GOT3 (cell line): ENCODE data around the gene RNASEH2C.
"Not testable (repeated sequence)": the region's sequence is repeated elsewhere in the genome, so short reads cannot be mapped to it uniquely, and the experiment has no call there.

Experiments used
- DNase-seq: peaks from one replicate; lab custom pipeline; 2025; ENCODE audit warnings: mixed read lengths; lab: John Stamatoyannopoulos, UW

RNASEH2C gene

GRCh38 chr11:65716774-65717405 is 3.7 kb downstream of the RNASEH2C start:
- DNase-seq = no peak

- DNase-seq = no peak
Measured at GRCh38 chr11:65716302-65716701, 4.3 kb downstream of the RNASEH2C start.

DNA sequence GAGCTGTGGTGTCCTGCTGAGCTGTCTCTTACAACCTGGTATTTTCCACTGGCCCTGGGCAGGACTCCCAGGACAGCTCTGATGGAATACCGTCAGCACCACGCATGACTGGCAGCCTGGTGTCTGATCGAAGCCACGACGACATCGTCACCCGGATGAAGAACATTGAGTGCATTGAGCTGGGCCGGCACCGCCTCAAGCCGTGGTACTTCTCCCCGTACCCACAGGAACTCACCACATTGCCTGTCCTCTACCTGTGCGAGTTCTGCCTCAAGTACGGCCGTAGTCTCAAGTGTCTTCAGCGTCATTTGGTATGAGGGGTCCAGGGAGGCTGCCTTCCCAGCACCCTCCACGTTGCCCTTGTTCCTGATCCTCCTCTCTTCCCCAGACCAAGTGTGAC is 6.2 kb downstream of the RNASEH2C start:
- no peak for DNase-seq

- no peak for DNase-seq
Measured at GRCh38 chr11:65713212-65713969, 7.2 kb downstream of the RNASEH2C start.

- DNase-seq = no peak
Measured at GRCh38 chr11:65712633-65713076, 7.9 kb downstream of the RNASEH2C start.

DNA sequence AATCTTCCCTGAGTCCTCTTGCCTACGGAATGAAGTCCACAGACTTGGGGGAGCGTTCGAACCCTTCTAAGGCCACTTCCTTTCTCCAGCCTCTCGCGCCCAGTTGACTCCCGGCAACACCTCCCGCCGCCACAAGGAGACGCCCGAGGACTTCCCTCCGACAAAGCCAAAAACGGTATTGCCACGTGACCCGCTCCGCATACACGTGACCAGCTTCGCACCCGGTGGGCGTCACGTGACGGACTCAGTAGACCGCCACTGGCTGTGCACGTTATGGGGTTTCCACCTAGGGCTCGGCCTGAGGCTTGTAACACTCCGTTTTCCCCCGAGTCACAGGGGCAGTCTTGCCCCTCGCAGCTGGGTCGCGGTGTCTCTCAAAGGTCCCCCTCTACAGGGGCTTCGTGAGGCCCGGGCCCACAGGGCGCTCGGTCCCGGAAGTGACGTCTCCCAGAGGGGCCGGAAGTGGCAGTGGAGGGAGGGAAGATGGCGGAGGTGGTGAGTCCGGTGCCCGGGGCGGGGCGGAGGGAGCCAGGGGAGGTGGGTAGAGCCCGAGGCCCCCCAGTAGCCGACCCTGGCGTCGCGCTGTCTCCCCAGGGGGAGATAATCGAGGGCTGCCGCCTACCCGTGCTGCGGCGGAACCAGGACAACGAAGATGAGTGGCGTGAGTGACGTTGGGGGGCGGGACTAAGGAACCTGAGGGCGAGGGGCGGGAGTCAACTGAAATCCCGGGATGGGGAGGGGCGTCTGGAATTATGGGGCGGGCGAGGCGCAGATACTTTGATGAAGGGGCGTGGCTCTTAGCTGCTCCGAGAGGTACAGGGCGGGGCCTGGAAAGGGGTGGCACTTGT is 8.6 kb downstream of the RNASEH2C start, which contains the start of gene KAT5:
Gene KAT5, plus strand, starts transcription at position 468 of the 848 bp plus-strand sequence. Its CDS starts 16 bp downstream, at position 484.
- DNase-seq = peak; percentile 89

DNA sequence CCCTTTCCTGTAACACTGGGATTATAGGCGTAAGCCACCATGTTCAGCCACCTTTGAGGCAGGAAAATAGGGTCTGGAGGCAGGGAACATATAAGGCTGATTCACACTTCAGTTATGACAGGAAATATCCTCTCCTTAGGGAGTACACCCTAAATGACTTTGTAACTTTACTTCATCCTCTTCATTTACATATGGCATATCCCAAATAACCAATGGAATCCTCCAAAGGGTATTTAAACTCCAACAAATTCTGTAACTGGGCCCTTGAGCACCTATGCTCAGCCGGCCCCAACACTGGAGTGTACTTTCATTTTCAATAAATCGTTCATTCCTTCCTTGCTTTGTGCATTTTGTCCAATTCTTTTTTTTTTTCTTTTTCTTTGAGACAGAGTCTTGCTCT is 10.2 kb downstream of the RNASEH2C start:
- no peak for DNase-seq

GRCh38 chr11:65709661-65710060 is 10.9 kb downstream of the RNASEH2C start:
- DNase-seq = no peak

DNA sequence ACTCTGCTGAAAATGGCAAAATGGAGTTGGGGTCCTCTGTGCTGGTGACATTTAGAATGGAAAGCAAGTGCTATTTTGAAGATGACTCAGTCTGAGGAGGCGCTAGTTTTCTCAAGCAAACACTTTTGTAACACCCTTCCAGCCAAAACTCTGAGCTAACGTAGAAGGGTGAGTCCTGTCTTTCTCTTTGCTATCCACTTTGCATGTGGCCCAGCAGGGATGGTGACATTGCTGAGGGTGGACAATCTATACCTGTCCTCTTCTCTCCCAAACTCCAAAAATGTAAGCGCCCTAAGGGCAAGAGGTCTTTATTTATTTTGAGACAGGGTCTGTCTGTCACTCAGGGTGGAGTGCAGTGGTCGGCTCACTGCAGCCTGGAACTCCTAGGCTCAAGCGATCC is 12.1 kb downstream of the RNASEH2C start:
- no peak for DNase-seq

DNA sequence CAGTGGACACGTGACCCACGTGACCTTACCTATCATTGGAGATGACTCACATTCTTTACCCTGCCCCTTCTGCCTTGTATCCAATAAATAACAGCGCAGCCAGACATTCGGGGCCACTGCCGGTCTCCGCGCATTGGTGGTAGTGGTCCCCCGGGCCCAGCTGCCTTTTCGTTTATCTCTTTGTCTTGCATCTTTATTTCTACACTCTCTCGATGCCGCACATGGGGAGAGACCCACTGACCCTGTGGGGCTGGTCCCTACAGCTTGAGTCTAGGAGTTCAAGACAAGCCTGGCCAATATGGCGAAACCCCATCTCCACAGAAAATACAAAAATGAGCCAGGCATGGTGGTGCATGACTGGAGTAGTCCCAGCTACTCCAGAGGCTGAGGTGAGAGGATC is 13.6 kb downstream of the RNASEH2C start:
- DNase-seq = not testable (repeated sequence)

DNA sequence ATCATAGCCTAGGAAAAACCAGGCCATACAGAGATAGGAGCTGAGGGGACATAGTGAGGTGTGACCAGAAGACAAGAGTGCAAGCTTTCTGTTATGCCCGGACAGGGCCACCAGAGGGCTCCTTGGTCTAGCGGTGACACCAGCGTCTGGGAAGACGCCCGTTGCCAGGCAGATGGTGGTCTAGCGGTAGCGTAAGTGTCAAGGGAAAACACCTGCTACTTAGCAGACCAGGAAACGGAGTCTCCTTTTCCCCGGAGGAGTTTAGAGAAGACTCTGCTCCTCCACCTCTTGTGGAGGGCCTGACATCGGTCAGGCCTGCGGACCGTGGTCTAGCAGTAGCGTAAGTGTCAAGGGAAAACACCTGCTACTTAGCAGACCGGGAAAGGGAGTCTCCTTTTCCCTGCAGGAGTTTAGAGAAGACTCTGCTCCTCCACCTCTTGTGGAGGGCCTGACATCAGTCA is 14.3 kb downstream of the RNASEH2C start:
- peak; percentile 10 for DNase-seq

GRCh38 chr11:65703846-65704245 is 16.8 kb downstream of the RNASEH2C start:
- DNase-seq = no peak

DNA sequence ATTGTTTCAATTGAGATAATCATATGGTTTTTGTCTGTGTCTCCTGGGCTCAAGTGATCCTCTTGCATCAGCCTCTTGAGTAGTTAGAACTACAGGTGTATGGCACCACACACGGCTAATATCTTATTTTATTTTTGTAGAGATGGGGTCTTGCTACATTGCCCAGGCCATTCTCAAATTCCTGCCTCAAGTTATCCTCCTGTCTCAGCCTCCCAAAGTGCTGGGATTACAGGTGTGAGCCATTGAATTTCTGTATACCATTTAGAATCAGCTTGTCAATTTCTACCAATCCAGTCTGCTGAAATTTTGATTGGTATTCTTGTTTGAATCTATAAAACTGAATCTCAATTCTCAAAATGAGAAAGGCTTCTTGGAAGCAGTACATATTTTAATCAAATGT is 18.9 kb downstream of the RNASEH2C start:
- no peak for DNase-seq

GRCh38 chr11:65700399-65700798 is 20.2 kb downstream of the RNASEH2C start:
- no peak for DNase-seq

- no peak for DNase-seq
Measured at GRCh38 chr11:65699306-65699705, 21.3 kb downstream of the RNASEH2C start.

DNA sequence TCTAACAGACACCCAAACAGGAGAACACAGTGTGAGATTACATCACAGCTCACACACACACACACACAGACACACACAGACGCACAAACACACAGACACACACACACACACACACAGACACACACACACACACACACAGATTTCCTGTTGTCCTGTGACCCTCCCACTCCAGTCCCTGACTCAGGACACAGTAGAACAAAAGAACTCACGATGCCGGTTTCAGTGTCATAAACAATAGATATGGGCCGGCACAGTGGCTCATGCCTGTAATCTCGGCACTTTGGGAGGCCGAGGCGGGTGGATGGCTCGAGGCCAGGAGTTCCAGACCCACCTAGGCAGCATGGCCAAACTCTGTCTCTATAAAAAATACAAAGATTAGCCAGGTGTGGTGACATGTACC is 22.4 kb downstream of the RNASEH2C start:
- no peak for DNase-seq

DNA sequence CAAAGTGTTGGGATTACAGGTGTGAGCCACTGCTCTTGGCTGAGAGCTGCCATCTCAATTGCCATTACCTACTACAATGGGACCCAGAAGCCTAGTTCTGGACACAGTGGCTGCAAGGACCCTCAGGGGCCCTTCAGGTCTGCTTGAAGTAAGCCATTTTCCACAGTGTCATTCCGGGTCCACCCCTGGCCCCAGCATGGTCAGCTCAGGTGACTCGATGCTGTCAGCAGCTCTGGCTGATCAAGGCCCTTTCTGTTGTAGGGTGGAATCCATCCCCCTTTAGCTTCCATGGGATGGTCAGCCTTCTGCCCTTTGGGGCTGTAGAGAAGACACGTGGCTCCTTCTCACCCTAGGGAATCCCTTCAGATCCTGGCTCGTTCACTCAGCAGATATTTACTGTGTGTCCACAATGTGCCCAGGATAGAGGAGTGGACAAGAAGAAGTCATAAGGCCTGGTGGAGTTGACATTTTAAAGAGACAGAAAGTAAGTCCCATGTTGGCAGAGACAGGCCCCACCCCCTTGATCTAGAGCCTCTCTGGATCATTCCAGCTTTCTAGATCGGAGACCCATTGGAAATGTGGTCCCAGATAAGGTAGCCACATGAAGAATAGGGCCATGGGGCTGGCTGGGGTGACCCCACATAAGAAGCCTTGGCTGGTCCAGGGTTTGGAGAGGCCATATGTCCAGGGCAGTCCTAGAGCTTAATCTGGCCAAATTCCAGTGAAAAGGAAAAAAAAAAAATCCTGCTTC is 23.6 kb downstream of the RNASEH2C start:
- DNase-seq = no peak

- no peak for DNase-seq
Measured at GRCh38 chr11:65695459-65696241, 24.9 kb downstream of the RNASEH2C start.

GRCh38 chr11:65692367-65692766 is 28.2 kb downstream of the RNASEH2C start:
- DNase-seq = no peak

- DNase-seq = not testable (repeated sequence)
Measured at GRCh38 chr11:65691847-65692246, 28.8 kb downstream of the RNASEH2C start.

DNA sequence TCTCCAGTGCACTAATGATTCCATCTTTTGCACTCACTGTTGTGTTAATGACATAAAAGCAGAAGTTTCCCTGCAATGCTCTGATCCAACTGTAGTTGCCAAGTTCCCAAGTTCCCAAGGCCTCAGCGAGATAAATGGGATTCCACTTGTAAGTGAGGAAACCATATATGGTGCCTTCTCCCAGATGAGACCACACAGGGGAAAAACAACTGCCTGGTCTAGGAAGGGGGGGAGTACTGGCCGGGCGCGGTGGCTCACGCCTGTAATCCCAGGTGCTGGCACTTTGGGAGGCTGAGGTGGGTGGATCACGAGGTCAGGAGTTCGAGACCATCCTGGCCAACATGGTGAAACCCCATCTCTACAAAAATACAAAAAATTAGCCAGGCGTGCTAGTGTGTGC is 34.6 kb downstream of the RNASEH2C start:
- no peak for DNase-seq
